Activated gamma-delta T cell treated with Interleukin-2 at 50 U/mL for 16 hours (primary cell): ENCODE data around the gene ZNF584.
"Not testable (repeated sequence)": the region's sequence is repeated elsewhere in the genome, so short reads cannot be mapped to it uniquely, and the experiment has no call there.

Experiments used
- DNase-seq: peaks from one replicate; pipeline ENCODE4 v3.0.0-alpha.2; 2020

Gene ZNF584

DNA sequence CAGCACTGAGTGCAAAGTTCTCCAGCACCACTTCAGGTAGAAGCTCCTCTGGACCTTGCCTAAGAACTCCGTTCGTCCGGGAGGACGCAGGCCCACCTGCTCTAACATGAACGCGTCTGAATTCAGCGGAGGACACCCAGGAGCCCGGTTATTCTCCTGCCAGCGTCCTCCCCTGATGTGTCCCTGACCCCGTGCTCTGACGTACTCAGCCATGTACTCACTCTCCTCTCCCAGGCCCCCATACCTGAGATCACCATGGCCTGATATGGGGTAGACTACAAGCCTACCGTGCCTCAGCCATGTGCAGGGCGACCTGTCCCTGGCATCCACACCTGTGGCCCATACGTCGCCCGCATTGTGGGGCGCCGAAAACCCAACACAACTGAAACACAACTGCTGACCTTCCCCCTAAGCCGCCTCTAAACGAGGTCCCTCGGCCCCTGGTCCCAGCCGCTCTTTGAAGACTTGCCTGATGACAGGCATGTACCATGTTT lies 744 bp upstream of the ZNF584 start:
- DNase-seq, result no peak

DNA sequence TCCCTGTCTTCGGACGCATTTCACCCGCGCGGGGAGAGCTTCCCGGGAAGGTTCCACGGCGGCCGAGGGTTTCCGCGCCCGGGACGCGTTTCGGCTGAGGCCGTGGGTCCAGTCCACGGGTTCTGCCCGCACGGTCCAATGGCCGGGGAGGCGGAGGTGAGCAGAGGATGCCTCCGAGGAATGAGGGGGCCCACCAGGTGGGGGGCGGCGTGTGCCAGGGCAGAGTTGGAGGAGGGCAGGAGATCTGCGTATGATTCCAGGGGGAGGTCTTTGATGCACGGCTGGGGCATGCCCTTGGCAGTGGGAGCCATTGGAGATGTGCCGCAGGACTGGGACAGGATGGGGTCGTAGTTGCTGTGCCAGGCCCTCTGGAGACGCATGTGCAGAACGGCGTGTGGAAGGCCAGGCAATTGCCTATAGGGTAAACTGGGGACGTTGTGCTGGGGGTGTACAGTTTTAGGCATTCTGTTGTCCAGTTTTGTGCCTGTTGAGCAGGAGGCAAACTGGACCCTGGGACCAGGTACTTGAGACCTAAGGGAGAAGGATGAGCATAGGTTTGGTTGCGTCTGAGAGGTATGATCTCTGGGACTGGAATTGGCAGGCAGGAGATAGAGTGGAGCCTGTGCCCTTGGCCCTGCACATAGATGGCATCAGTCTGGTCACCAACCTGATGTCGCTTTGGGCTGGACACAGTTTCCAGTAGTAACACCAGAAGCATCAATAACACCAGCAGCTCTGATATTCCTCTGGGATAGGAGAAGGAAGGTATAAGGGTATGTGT lies 751 bp downstream of the ZNF584 start:
- no peak for DNase-seq

DNA sequence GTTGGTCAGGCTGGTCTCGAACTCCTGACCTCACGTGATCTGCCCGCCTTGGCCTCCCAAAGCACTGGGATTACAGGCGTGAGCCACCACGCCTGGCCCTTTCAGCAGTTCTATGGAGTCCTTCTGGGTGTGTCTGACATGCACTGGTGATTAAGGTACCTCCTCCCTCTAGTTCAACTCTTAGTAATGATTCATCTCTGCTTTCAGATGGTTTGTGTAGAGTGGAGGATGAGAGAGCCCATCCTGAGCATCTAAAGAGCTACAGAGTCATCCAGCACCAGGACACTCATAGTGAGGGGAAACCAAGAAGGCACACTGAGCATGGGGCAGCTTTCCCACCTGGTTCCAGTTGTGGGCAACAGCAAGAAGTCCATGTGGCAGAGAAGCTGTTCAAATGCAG lies 8.2 kb downstream of the ZNF584 start:
- no peak for DNase-seq

DNA sequence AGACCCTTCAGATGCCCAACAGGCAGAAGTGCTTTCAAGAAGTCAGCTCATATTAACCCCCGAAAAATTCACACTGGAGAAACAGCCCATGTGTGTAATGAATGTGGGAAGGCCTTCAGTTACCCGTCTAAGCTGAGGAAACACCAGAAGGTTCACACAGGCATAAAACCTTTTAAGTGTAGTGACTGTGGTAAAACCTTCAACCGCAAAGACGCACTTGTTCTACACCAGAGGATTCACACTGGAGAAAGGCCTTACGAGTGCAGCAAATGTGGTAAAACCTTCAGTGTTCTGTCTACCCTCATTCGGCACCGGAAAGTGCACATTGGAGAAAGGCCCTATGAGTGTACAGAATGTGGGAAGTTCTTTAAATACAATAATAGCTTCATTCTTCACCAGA lies 8.6 kb downstream of the ZNF584 start:
- DNase-seq, result no peak

DNA sequence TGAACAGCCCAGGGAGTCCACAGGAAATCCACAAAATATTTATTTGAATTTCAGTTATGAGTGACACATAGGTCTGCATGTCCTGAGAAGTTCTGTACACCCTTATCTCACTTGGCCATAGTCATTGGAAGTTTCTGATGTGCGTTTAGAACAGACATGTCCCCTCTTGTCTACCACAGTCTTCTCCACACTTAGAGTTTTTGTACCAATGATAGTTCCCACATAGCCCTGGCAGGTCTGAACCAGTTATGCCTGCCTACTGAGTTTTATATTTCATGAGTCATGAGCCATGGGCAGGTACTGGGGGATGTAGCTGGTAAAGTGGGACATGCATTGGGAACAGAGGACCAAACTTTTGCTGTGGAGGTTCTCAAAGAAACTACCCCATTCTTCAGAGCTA lies 20.2 kb downstream of the ZNF584 start:
- DNase-seq, result no peak

DNA sequence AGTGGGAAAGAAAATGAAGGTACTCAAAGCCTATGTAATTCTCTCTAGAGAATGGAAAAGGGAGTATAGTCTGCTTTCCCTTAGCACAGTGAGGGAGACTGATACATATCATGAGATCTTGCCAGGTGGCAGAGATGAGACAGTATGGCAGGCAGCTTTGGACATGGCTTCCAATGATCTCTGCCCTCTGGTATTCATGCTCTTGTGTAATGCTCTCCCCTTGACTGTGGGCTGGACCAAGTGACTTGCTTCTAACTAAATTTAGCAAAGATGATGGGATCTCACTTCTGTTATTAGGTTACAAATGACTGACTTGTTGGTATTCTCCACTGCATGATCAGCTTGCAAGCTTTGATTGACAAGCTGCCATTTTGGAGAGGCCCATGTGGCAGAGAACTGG lies 21.3 kb downstream of the ZNF584 start:
- no peak for DNase-seq

DNA sequence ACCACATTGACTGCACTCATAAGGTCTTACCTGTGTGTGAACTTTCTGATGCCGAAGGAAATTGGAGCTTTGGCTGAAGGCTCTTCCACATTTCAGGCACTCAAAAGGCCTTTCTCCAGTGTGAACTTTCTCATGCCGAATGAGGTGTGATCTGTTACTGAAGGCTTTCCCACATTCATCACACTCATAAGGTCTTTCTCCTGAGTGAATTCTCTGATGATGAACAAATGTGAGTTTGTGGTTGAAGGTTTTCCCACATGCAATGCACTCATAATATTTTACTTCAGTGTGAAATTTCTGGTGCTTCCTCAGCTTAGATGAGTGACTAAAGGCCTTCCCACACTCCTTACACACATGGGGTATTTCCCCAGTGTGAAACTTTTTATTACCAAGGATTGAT lies 25.8 kb downstream of the ZNF584 start:
- no peak for DNase-seq

DNA sequence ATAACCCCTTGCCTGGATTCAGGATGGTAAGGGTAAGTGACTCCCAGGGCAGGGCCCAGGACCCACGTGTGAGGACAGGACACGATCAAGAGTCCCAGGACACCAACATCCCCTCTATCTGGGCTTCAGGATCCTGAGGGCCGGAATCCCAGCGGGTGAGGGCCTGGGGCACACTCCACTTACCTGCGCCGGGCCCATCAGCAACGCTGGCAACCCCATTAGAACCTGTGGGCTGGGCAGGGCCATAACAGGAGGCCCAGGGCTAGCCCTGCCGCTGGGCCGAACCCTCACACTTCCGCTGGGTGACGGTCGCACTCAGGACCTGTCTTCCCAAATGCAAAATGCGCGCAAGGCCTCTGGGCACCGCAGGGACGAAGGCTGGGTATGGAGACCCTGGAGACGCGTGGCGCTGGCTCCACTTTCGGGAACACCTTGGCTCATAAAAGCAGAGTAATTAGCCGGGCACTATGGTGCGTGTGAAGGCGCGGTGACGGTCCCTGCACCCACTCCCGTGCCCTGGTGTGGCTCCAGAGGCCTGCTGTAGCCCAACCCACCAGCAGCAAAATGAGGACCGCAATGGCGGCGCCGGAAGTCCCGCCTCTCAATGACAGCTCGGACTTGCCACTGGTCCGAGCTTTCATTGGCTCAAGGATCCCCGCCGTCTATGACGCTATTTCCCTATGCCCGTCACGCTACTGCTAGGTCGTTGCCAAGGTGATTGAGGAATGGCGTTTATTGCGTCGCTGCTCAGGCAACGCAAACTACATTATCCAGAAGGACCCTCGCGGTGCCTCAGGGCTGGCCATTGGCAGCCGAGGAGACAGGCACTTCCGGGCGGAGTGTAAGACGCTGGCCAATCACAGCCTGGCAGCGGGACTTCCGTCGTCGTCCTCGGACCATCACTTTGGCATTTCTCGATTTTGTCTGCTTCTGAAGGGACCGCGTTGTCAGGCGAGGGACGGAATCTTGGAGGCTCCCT lies 31.4 kb downstream of the ZNF584 start, which contains the start of gene ZNF132:
Gene ZNF132 (minus strand): TSS at position 578 of the 979 bp plus-strand sequence. CDS start 332 bp downstream, at position 246.
- DNase-seq, result peak; percentile 93

DNA sequence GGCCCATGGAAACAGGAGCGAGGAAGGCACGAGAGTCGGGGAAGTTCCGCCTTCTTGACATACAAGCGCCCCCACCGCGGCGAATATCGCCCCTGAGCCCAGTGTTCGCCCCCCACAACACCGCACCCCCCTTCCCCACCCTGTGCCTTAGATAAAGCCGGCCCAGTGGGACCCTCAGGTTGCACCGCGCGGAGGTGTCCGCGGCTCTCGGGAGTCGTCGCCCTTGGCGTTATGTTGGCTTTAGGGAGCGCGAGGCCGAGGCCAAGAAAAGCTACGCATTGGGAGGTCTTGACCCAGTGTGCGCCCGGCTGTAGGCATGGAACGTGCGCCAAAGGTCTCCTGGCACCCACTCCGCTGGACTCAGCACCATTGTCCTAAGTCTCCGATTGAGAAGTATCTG lies 32.1 kb downstream of the ZNF584 start:
- DNase-seq, result no peak

DNA sequence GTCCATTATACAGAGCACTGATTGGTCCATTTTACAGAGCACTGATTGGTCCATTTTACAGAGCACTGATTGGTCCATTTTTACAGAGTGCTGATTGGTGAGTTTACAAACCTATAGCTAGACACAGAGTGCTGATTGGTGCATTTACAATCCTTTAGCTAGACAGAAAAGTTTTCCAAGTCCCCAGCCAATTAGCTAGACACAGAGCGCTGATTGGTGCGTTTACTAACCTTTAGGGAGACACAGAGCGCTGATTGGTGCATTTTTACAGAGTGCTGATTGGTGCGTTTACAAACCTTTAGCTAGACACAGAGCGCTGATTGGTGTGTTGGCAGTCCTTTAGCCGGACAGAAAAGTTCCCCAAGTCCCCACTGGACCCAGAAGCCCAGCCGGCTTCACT lies 34.5 kb downstream of the ZNF584 start:
- DNase-seq, result not testable (repeated sequence)

DNA sequence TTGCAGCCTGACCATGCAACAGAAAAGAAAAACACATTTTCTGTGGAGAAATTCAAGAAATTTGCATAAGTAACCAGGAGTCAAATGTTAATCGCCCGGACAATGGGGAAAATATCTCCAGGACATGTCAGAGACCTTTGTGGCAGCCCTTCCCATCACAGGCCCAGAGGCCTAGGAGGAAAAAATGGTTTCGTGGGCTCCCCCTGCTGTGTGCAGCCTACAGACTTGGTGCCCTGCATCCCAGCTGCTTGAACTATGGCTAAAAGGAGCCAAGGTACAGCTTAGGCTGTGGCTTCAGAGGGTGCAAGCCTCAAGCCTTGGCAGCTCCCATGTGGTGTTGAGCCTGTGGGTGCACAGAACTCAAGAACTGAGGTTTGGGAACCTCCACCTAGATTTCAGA lies 40.4 kb downstream of the ZNF584 start:
- DNase-seq, result not testable (repeated sequence)

DNA sequence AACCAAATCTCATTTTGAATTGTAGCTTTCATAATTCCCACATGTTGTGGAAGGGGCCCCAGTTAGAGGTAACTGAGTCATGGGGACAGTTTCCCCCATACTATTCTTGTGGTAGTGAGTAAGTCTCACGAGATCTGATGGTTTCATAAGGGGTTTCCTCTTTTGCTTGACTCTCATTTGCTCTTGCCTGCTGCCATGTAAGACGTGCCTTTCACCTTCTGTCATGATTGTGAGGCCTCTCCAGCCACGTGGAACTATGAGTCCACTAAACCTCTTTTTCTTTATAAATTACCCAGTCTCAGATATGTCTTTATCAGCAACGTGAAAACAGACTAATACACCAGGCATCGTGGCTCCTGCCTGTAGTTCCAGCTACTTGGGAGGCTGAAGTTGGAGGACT lies 41.5 kb downstream of the ZNF584 start:
- DNase-seq, result not testable (repeated sequence)

DNA sequence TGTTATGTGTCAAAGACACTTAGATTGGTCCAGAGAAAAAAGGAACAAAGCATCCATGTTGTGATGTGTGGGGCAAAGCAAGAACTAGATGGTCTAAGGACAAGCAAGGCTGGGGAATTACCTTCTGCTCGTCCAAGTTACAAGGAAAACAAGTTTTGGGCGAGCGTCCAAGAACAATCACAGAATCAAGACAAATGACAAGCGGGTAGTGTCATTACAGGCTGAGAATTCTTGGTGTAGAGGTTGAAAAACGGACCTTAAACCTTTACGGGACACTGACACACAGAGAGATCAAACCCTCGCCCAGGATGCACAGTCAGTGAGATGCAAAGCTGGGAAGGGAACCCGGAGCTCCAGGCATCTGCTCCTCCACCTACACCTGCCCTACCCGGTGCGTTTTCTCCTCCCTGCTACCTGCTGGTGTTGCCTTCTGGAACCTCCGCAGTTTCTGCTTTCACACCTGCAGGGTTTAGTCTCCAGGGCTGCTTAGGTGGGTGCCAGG lies 42.5 kb downstream of the ZNF584 start:
- no peak for DNase-seq

DNA sequence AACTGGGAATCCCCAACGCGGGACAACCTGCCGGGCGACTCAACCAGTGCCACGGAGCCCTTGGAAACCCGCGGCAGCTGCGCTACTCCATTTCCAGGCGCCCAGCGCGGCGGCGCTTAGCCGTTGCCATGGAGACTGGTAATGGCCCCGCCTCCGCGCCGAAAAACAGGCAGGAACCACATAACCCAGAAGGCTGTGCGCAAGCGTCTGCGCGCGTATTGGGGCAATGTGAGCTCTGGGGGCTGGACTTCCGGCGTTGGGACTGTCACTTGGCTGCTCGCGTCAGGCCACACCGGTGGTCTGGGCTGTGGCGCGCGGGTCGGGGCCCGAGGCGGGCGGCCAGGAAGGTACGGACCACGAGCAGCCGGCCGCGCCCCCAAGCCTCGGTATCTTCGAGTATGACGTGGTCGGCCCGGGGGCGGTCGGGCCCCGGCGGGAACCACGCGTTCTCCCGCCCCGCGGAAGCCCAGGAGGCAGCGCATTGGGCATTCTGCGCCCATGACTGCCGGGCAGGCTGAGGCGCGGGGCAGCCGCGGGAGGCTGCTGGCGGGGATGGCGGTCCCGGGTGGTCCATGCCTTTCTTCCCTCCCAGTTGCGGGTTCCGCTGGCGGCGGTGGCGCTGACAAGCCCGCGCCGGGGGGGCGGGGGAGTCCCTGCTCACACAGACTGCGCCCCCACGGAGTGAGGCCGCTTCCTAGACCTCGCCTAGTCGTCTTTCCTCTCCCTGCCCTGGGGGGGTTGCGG lies 43.1 kb downstream of the ZNF584 start, which contains the start of gene ZNF324B:
Gene ZNF324B (plus strand): TSS at position 265 of the 744 bp plus-strand sequence. CDS start 2,080 bp downstream, outside the sequence.
- DNase-seq, result peak; percentile 96

DNA sequence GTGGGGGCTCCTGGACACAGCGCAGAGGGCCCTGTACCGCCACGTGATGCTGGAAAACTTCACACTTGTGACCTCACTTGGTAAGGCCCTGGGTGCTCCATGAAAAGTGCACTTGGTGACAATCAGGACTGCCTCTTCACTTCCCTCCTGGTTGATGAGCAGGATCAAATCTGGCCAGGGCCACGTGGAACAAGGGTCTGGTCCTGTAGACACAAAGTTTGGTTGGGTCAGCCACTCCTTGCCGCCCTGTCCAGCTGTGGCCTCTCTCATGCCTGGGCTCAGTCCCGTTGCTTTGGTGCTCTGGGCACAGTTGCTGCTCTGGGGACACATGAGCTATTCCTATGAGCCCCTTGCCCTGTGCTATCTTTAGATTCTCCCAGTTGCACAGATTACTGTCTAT lies 45.3 kb downstream of the ZNF584 start:
- DNase-seq, result no peak

DNA sequence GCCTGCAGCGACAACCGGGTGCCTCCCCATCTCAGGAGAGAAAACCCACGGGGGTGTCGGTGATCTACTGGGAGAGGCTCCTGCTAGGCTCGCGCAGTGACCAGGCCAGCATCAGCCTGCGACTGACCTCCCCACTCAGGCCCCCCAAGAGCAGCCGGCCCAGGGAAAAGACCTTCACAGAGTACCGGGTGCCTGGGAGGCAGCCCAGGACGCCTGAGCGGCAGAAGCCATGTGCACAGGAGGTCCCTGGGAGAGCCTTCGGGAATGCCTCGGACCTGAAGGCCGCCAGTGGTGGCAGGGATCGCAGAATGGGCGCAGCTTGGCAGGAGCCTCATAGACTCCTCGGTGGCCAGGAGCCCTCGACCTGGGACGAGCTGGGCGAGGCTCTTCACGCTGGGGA lies 46.9 kb downstream of the ZNF584 start:
- DNase-seq, result no peak

DNA sequence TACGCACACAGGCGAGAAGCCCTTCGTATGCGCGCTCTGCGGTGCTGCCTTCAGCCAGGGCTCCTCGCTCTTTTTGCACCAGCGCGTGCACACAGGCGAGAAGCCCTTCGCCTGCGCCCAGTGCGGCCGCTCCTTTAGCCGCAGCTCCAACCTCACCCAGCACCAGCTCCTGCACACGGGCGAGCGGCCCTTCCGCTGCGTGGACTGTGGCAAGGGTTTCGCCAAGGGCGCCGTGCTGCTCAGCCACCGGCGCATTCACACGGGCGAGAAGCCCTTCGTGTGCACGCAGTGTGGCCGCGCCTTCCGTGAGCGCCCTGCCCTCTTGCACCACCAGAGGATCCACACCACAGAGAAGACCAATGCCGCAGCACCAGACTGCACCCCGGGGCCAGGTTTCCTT lies 47.7 kb downstream of the ZNF584 start:
- no peak for DNase-seq

DNA sequence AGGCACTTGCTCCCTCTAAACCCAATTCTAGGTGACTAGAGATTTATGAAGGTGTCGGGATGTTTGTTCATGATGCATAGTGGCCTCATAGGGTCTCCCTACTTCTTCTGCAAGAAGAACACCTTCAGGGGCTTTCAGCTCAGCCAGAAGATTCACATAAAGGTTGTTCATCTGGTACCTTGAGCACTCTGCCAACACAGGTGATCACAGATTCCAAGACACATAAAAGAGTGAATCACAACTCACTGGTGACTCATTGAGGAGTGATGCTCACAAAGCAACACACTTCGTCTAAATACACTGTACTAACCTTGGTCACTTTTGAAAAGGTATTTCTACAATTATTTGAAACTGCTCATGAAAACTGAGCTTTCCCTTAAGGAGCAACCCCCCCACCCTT lies 51.6 kb downstream of the ZNF584 start:
- no peak for DNase-seq

DNA sequence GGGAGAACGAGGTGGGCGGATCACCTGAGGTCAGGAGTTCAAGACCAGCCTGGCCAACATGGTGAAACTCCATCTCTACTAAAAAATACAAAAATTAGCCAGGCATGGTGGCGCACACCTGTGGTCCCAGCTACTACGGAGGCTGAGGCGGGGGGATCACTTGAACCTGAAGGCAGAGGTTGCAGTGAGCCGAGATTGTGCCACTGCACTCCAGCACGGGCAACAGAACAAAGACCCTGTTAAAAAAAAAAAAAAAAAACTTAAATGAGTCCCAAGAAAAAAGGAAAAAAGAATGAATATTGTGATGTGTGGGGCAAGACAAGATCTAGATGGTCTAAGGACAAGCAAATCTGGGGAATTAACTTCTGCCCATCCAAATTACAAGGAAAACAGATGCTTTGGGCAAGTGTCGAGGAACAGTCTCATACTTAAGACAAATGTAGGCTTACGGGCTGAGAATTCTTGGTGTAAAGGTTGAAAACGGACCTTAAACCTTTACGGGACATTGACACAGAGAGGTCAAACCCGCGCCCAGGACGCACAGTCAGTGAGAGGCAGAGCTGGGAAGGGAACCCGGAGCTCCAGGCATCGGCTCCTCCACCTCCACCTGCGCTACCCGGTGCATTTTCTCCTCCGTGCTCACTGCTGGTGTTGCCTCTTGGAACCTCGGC lies 57.8 kb downstream of the ZNF584 start:
- DNase-seq, result no peak

DNA sequence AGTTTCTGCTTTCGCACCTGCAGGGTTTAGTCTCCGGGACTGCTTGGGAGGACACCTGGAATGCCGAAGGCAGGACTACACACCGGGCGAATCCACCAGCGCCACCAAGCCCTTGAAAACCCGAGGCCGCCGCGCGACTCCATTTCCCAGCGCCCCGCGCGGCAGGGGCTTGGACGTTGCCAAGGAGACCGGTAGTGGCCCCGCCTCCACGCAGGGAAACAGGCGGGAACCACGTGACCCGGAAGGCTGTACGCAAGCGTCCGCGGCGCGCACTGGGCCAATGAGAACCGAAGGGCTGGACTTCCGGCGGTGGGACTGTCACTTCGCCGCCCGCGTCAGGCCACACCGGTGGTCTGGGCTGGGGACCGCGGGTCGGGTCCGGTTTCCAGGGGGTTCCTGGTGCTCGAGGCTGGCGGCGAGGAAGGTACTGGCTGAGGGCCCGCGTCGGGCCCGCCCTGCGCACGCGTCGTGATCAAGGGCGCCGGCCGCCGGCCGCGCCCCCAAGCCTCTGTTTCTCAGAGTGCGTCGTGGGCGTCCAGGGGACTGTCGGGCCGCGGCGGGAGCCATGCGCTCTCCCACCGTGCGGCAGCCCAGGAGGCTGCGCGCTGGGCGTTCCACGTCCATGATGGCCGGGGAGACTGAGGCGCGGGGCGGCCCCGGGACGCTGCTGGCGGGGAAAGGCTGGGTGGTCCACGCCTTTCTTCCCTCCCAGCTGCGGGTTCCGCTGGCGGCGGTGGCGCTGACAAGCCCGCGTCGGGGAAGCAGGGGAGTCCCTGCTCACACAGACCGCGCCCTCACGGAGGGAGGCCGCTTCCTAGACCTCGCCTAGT lies 58.5 kb downstream of the ZNF584 start, which contains the start of gene ZNF324:
Gene ZNF324 (plus strand): TSS at position 321 of the 830 bp plus-strand sequence. CDS start 2,106 bp downstream, outside the sequence.
- DNase-seq, result peak; percentile 97
